22Rv1 (cell line): ENCODE results near the gene RMI2.

ENCODE experiments used
- H3K27ac ChIP-seq: fragments of 450-650 bp; 2 replicates; pipeline ENCODE4 v1.5.1; 2017
- CTCF ChIP-seq: fragments of 450-650 bp; IDR thresholded peaks from 2 replicates; pipeline ENCODE4 v1.5.1; 2017; ENCODE audit warnings: mild to moderate bottlenecking
- ZFX ChIP-seq: fragments of 450-650 bp; IDR thresholded peaks from 2 replicates; pipeline ENCODE4 v1.6.1; 2017; ENCODE audit warnings: antibody characterized with exemption, borderline replicate concordance

RMI2 gene

GRCh38 chr16:11342021-11342855 lies 3.0 kb upstream of the RMI2 start:
- no peak overlapping the region for H3K27ac ChIP-seq
- TF ChIP-seq CTCF (no peak), ZFX (no peak)

DNA sequence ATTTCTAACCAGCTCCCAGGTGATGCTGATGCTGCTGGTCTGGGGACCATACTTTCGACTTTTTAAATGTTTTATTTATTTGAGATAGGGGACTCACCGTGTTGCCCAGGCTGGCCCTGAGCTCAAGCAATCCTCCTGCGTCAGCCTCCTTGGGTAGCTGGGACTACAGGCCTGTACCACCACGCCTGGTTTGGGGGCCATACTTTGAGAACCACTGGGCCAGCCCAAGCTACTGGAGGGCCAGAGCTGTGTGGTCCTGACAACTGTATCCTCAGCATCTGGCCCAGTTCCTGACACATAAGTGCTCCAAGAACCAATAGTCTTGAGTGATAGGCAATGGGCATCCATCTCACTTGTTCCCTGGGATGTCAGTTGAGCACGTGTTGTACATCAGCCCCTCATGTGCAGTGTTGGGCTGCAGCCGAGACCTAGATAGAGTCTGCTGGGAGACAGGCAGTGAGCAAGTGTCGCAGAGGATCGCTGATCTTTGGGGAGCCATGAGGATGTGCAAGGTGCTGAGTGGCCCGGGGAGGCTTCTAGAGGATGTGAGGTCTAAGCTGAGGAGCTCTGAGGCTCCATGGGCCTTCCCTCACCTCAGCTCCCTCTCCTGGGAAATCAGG lies 1.6 kb downstream of the RMI2 start:
- no peak overlapping the region for H3K27ac ChIP-seq
- TF ChIP-seq ZFX (no peak), CTCF (no peak)

GRCh38 chr16:11347831-11348230 lies 2.6 kb downstream of the RMI2 start:
- H3K27ac ChIP-seq: no peak overlapping the region
- TF ChIP-seq CTCF: no peak
- no peak for TF ChIP-seq ZFX

DNA sequence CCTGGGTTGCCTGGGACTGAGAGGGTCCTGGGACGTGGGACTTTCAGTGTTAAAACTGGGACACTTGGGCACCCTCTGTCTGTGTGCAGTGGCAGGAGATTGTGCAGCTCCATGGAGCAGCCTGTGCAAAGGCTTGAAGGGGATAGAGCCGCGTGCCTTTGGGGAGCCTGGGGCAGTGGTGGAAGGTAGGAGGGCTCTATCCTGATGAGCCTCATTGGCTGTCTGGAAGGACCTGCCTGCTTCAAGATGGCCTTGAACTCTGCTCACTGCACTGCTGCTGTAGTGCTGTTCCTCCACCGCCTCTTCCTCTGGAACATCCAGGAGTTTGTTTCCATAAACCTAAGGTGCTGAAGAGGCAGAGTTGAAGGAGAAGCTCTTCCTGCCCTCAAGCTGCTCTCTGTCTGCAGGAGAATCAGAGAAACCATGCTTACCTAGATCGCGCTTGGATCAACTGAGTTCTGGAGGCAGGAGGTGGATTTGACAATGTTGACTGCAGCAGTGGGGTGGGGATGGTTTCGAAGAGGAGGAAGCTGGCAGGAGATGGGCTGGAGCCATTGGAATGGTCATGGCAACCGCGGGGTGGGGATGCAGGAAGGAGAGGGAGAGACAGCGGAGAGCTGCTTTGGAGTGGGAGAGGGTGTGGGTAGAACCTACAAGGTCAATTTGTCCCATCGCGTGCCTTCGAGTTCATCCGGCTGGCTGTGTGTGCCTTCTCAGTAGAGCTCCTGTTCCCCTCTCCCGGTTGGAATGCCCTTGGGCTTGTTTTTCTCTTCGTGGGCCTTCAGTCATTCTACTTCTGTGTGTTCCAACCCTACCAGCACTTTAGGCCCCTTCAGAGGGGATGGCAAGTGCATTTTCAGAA lies 3.7 kb downstream of the RMI2 start:
- TF ChIP-seq ZFX (no peak), CTCF (no peak)
- H3K27ac ChIP-seq: no peak overlapping the region

- no peak for TF ChIP-seq CTCF
- TF ChIP-seq ZFX: no peak
- no peak overlapping the region for H3K27ac ChIP-seq
These were observed 4.5 kb downstream of the RMI2 start for GRCh38 chr16:11349599-11350276.

DNA sequence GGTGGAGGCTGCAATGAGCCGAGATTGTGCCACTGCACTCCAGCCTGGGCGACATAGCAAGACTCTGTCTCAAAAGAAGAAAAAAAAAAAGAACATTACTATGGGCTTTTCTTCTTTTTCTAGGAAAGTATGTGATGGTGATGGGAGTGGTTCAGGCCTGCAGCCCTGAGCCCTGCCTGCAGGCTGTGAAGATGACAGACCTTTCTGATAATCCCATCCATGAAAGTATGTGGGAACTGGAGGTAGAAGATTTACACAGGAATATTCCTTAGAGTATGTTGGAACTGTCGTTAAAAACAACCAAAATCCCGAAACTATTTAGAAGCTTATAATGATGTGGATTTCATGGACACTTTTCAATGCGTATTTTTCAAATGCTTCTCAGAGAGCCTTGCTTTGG lies 5.3 kb downstream of the RMI2 start:
- H3K27ac ChIP-seq: no peak overlapping the region
- TF ChIP-seq CTCF (no peak), ZFX (no peak)
